HG02678 (cell line): Measurements from ENCODE around the gene P4HA2.
A peak's percentile ranks its signal among the peaks of the same experiment; 100 is the strongest.

Experiments used
- ATAC-seq: cut with Tn5 transposase; IDR thresholded peaks from one replicate; pipeline ENCODE4 v1.9.1; 2021; ENCODE audit warnings: mild to moderate bottlenecking, moderate library complexity; ENCODE audit not compliant: unreplicated experiment

P4HA2 gene

GRCh38 chr5:132253008-132253441, 25.4 kb upstream of the P4HA2 start:
- no peak for ATAC-seq

GRCh38 chr5:132251220-132251725, 23.6 kb upstream of the P4HA2 start:
- ATAC-seq: no peak

- no peak for ATAC-seq
Observed at GRCh38 chr5:132250547-132250946, 22.9 kb upstream of the P4HA2 start.

- no peak for ATAC-seq
Observed at GRCh38 chr5:132246806-132247205, 19.2 kb upstream of the P4HA2 start.

- ATAC-seq: no peak
Observed at GRCh38 chr5:132245593-132245992, 17.9 kb upstream of the P4HA2 start.

GRCh38 chr5:132243366-132243977, 15.8 kb upstream of the P4HA2 start:
- ATAC-seq: no peak

- no peak for ATAC-seq
Observed at GRCh38 chr5:132239776-132240175, 12.1 kb upstream of the P4HA2 start.

GRCh38 chr5:132238901-132239500, 11.3 kb upstream of the P4HA2 start:
- no peak for ATAC-seq

GRCh38 chr5:132238169-132238744, 10.6 kb upstream of the P4HA2 start:
- peak; percentile 84 for ATAC-seq

- no peak for ATAC-seq
Observed at GRCh38 chr5:132237670-132238069, 10.0 kb upstream of the P4HA2 start.

- no peak for ATAC-seq
Observed at GRCh38 chr5:132237141-132237540, 9.5 kb upstream of the P4HA2 start.

GRCh38 chr5:132235340-132235739, 7.7 kb upstream of the P4HA2 start:
- no peak for ATAC-seq

- no peak for ATAC-seq
Observed at GRCh38 chr5:132234684-132235062, 7.0 kb upstream of the P4HA2 start.

GRCh38 chr5:132233811-132234683, 6.4 kb upstream of the P4HA2 start:
- ATAC-seq: no peak

- no peak for ATAC-seq
Observed at GRCh38 chr5:132233081-132233480, 5.4 kb upstream of the P4HA2 start.

GRCh38 chr5:132232465-132232864, 4.8 kb upstream of the P4HA2 start:
- no peak for ATAC-seq

GRCh38 chr5:132230871-132231270, 3.2 kb upstream of the P4HA2 start:
- no peak for ATAC-seq

GRCh38 chr5:132229236-132229635, 1.6 kb upstream of the P4HA2 start:
- ATAC-seq: no peak

- ATAC-seq: no peak
Observed at GRCh38 chr5:132228241-132229035, 785 bp upstream of the P4HA2 start.

GRCh38 chr5:132227235-132227484, 493 bp downstream of the P4HA2 start:
- ATAC-seq: no peak
